Type B pancreatic cell (in vitro differentiated cells): ENCODE results near the gene NOP14. TPM values are rescaled to one million over a fixed set of nuclear protein-coding genes. Genes with fewer than 3 reads are reported as not detected.
A peak's percentile ranks its signal among the peaks of the same experiment; 100 is the strongest.

Experiments used
- DNase-seq: peaks from one replicate; pipeline ENCODE4 v3.0.0; 2021; ENCODE audit warnings: mixed read lengths; ENCODE audit not compliant: unreplicated experiment; ENCODE audit errors: extremely low spot score
- H3K27ac Mint-ChIP-seq: 2 replicates; pipeline ENCODE4 v1.8.0; 2021; ENCODE audit warnings: mild to moderate bottlenecking, mixed read lengths
- H3K27me3 Mint-ChIP-seq: 2 replicates; pipeline ENCODE4 v1.8.0; 2021; ENCODE audit warnings: mixed read lengths
- H3K36me3 Mint-ChIP-seq: 2 replicates; pipeline ENCODE4 v1.8.0; 2021; ENCODE audit warnings: mixed read lengths
- H3K4me1 Mint-ChIP-seq: one replicate; pipeline ENCODE4 v1.8.0; 2021; ENCODE audit warnings: mixed read lengths; ENCODE audit not compliant: unreplicated experiment
- H3K4me3 Mint-ChIP-seq: 2 replicates; pipeline ENCODE4 v1.8.0; 2021; ENCODE audit warnings: mild to moderate bottlenecking, mixed read lengths
- H3K9me3 Mint-ChIP-seq: 2 replicates; pipeline ENCODE4 v1.8.0; 2021; ENCODE audit warnings: mixed read lengths
- total RNA-seq: library from RNA; stranded (reverse); gene quantifications from 2 replicates; pipeline ENCODE4 v1.2.1, GENCODE V29; 2021; ENCODE audit warnings: low replicate concordance
- TF ChIP-seq, protein P1 (sequence below): fragments of 200-600 bp; sonication (generic); conservative IDR thresholded peaks from 2 replicates; pipeline ENCODE4 v1.5.0; 2021; ENCODE audit warnings: antibody characterized with exemption, mild to moderate bottlenecking

NOP14 gene
- total RNA-seq, 1 donor from 2014 or later, result 33.8 TPM

DNA sequence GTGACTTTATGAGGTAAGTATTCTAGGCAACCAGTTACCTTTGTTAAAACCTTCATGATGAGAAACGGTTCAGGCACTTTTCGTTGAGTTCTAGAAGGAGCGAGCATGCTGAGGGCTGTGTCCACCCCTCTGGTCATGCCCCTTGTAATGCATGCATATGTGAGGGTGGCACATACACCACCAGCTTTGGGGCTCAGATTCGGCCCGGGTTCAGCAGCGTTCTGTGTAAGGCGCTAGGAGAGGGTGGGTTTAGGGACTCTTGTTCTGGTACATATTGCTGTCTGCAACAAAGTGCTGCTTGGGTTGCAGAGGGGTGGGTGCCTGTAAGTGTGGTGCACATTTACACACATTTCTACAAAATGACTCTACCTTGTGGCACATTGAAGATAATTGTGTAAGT, 54.5 kb downstream of the NOP14 start:
- peaks cover 5% of the 10 kb centered on the region for H3K4me1 Mint-ChIP-seq
- no peaks in the 10 kb centered on the region for H3K27me3 Mint-ChIP-seq
- no peaks in the 10 kb centered on the region for H3K9me3 Mint-ChIP-seq
- no peak for DNase-seq
- H3K4me3 Mint-ChIP-seq, result no peak overlapping the region
- H3K27ac Mint-ChIP-seq, result no peak overlapping the region
- peaks cover 19% of the 10 kb centered on the region for H3K36me3 Mint-ChIP-seq
- TF ChIP-seq, protein P1, sequence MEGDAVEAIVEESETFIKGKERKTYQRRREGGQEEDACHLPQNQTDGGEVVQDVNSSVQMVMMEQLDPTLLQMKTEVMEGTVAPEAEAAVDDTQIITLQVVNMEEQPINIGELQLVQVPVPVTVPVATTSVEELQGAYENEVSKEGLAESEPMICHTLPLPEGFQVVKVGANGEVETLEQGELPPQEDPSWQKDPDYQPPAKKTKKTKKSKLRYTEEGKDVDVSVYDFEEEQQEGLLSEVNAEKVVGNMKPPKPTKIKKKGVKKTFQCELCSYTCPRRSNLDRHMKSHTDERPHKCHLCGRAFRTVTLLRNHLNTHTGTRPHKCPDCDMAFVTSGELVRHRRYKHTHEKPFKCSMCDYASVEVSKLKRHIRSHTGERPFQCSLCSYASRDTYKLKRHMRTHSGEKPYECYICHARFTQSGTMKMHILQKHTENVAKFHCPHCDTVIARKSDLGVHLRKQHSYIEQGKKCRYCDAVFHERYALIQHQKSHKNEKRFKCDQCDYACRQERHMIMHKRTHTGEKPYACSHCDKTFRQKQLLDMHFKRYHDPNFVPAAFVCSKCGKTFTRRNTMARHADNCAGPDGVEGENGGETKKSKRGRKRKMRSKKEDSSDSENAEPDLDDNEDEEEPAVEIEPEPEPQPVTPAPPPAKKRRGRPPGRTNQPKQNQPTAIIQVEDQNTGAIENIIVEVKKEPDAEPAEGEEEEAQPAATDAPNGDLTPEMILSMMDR, result no peak

GRCh38 chr4:2907706-2908293, 55.4 kb downstream of the NOP14 start:
- Mint-ChIP-seq H3K27ac (peak overlapping the region; percentile 42), H3K27me3 (no peaks in the 10 kb centered on the region), H3K36me3 (peaks cover 23% of the 10 kb centered on the region), H3K9me3 (no peaks in the 10 kb centered on the region), H3K4me3 (no peak overlapping the region), H3K4me1 (peaks cover 5% of the 10 kb centered on the region)
- TF ChIP-seq, protein P1, result no peak
- no peak for DNase-seq

DNA sequence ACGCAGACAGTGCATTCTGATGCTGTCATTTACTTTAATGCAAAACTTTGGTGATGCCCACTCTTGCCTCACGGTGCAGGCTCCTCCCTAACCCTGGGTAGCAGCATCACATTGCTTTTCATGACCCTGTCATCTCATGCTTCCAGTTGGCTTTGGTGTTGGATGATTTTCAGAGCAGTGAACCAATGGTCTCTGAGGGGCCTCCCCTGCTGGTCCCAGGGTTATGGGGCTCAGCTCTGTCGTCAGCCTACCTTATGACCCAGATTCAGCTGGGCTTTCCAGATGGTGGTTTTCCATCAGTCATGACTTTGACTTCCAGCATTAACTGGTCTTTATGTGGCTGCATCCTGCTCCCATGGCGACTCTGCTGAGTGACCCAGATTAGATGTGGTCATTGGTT, 56.0 kb downstream of the NOP14 start:
- no peaks in the 10 kb centered on the region for H3K9me3 Mint-ChIP-seq
- peaks cover 23% of the 10 kb centered on the region for H3K36me3 Mint-ChIP-seq
- no peak overlapping the region for H3K4me3 Mint-ChIP-seq
- TF ChIP-seq, protein P1, result no peak
- H3K4me1 Mint-ChIP-seq, result peaks cover 5% of the 10 kb centered on the region
- DNase-seq, result no peak
- no peaks in the 10 kb centered on the region for H3K27me3 Mint-ChIP-seq
- H3K27ac Mint-ChIP-seq, result no peak overlapping the region

DNA sequence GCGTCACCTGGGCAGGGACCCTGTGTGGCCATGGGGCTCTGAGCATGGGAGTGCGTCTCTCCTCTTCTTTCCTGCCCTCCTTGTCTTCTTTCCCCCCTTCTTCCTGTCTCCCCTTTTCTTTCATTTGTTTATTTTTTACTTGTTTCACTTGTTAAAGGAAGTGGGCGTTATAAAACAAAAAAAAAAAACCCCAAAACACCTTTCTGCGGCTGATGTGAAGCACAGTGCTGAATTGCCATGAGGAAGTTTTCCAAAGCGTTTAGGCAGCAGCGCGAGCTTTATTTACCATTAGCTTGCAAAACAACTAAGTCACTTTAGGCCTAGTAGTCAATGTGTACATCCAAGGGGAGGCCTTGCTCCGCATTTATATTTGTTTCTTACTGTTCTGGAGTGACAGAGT, 57.0 kb downstream of the NOP14 start:
- Mint-ChIP-seq H3K36me3 (peaks cover 23% of the 10 kb centered on the region), H3K9me3 (no peaks in the 10 kb centered on the region), H3K4me1 (peaks cover 5% of the 10 kb centered on the region), H3K4me3 (no peak overlapping the region), H3K27me3 (no peaks in the 10 kb centered on the region), H3K27ac (no peak overlapping the region)
- TF ChIP-seq, protein P1, result no peak
- DNase-seq, result no peak

DNA sequence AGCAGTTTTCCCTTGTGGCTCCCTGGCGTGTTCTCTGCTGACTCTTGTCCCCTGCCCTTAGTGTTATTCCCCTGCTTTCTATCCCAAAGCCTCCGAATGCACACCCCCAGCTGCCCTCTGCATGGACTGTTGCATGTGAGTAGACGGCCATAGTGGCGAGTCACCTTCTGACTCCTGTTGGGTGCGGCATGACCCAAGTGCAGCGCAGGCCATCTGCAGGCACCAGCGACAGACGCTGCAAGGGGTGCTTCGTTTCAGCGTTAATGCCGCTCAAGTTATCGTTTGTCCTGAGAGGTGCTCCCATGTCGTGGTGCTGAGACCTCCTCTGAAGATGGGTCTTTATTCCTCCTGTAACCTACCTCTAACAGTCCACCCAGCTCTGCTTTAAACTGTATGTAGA, 57.7 kb downstream of the NOP14 start:
- Mint-ChIP-seq H3K4me1 (peaks cover 5% of the 10 kb centered on the region), H3K27ac (no peak overlapping the region), H3K27me3 (no peaks in the 10 kb centered on the region), H3K36me3 (peaks cover 29% of the 10 kb centered on the region), H3K9me3 (no peaks in the 10 kb centered on the region), H3K4me3 (no peak overlapping the region)
- DNase-seq, result no peak
- TF ChIP-seq, protein P1, result no peak

DNA sequence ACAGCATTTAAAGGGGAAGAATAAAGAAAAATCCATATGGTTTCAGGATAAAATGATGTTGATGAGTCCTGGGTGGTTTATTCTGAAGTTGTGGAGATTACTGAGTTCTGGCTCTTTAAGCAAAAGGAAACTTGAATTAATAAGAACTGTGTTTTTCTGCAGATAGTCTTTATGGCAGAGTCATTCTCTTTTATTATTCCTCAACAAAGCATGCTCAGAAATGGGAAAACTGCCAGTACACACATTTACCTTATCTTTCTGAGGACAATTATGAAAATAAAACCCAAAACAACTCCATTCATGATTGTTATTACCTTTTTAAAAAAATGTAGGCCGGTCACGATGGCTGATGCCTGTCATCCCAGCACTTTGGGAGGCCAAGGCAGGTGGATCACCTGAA, 61.1 kb downstream of the NOP14 start:
- no peaks in the 10 kb centered on the region for H3K4me1 Mint-ChIP-seq
- no peak for DNase-seq
- TF ChIP-seq, protein P1, result no peak
- H3K4me3 Mint-ChIP-seq, result no peak overlapping the region
- peaks cover 44% of the 10 kb centered on the region for H3K36me3 Mint-ChIP-seq
- no peaks in the 10 kb centered on the region for H3K9me3 Mint-ChIP-seq
- no peaks in the 10 kb centered on the region for H3K27me3 Mint-ChIP-seq
- H3K27ac Mint-ChIP-seq, result no peak overlapping the region
